Nephron (organoid): Measurements from ENCODE around the gene MAPKAP1.

Experiments
- H3K27ac Mint-ChIP-seq, 3 experiments: 2 replicates each; pipeline ENCODE4 v1.8.0; 2020; ENCODE audit warnings: mixed read lengths in 3 of 3, mild to moderate bottlenecking in 2 of 3, moderate library complexity in 1 of 3
- H3K27me3 Mint-ChIP-seq: 2 replicates; pipeline ENCODE4 v1.8.0; 2021; ENCODE audit warnings: low read depth, mild to moderate bottlenecking, moderate library complexity, mixed read lengths
- H3K36me3 Mint-ChIP-seq: 2 replicates; pipeline ENCODE4 v1.8.0; 2020; ENCODE audit warnings: low read depth, mixed read lengths
- H3K4me1 Mint-ChIP-seq: 2 replicates; pipeline ENCODE4 v1.8.0; 2020; ENCODE audit warnings: mixed read lengths
- H3K4me3 Mint-ChIP-seq, 3 experiments: 2 replicates each; pipeline ENCODE4 v1.8.0; 2020; ENCODE audit warnings: mild to moderate bottlenecking in 3 of 3, mixed read lengths in 3 of 3, moderate library complexity in 2 of 3
- H3K9me3 Mint-ChIP-seq: 2 replicates; pipeline ENCODE4 v1.8.0; 2020; ENCODE audit warnings: mixed read lengths
- TF ChIP-seq, protein P1 (sequence below), 3 experiments: fragments of 200-600 bp; sonication (generic); IDR thresholded peaks; one replicate each; pipeline ENCODE4 v1.5.0; 2021; ENCODE audit warnings: antibody characterized with exemption in 3 of 3; ENCODE audit not compliant: unreplicated experiment in 3 of 3

Gene MAPKAP1

DNA sequence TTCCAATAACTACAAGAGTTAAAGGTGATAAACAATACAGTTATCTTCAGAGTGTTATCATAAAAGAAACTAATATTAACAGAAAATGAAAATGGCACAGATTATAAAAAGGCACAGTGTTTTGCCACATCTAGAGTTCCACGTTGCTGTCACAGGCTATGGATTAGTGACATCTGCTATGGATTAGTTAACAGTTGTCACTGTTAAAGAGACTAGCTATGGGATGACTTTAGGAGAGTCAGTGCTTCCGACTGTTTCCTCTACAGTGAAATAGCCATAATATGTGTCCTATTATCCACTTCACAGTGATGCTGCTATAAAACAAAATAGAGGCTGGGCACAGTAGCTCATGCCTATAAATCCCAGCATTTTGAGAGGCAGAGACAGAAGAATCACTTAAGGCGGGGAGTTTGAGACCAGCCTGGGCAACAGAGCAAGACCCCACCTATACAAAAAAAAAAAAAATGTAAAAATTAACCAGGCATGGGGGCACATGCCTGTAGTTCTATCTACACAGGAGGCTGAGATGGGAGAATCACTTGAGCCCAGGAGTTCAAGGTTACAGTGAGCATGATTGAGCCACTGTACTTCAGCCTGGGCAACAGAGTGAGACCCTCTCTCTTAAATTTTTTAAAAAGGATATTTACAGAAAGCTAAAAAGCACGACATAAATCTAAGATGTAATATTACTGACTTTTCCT, 19.7 kb downstream of the MAPKAP1 start:
- no peaks in the 10 kb centered on the region for H3K9me3 Mint-ChIP-seq
- no peaks in the 10 kb centered on the region for H3K27me3 Mint-ChIP-seq
- peak overlapping the region in 2 of 3 experiments; percentile 16 to 41 for H3K27ac Mint-ChIP-seq
- TF ChIP-seq, protein P1, sequence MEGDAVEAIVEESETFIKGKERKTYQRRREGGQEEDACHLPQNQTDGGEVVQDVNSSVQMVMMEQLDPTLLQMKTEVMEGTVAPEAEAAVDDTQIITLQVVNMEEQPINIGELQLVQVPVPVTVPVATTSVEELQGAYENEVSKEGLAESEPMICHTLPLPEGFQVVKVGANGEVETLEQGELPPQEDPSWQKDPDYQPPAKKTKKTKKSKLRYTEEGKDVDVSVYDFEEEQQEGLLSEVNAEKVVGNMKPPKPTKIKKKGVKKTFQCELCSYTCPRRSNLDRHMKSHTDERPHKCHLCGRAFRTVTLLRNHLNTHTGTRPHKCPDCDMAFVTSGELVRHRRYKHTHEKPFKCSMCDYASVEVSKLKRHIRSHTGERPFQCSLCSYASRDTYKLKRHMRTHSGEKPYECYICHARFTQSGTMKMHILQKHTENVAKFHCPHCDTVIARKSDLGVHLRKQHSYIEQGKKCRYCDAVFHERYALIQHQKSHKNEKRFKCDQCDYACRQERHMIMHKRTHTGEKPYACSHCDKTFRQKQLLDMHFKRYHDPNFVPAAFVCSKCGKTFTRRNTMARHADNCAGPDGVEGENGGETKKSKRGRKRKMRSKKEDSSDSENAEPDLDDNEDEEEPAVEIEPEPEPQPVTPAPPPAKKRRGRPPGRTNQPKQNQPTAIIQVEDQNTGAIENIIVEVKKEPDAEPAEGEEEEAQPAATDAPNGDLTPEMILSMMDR (IDR thresholded peaks at IDR 0.05; ENCODE audit: unreplicated experiment in 3 of 3): no peak
- H3K4me1 Mint-ChIP-seq: peaks cover 45% of the 10 kb centered on the region
- H3K36me3 Mint-ChIP-seq: peaks cover 8% of the 10 kb centered on the region
- no peak overlapping the region for H3K4me3 Mint-ChIP-seq

DNA sequence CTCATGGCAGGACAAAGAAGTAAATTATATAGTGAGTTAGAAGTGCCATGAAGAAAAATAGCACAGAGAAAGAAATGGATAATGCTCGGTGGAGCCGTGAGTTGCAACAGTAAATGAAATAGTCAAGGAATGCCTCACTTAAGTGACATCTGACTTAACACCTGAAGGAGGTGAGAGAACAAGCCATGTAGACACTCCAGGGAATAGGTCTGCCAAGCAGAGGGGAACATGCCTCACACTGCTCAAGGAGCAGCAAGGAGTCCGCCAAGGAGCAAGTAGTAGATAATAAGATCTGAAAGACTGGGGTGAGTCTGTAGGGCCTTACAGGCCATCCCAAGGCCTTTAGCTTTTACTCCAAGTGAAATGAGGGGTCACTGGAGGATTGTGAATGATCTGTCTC, 21.8 kb downstream of the MAPKAP1 start:
- TF ChIP-seq, protein P1 (IDR thresholded peaks at IDR 0.05; ENCODE audit: unreplicated experiment in 3 of 3): no peak
- Mint-ChIP-seq H3K4me1 (peaks cover 49% of the 10 kb centered on the region), H3K27me3 (no peaks in the 10 kb centered on the region), H3K36me3 (peaks cover 8% of the 10 kb centered on the region), H3K9me3 (no peaks in the 10 kb centered on the region), H3K4me3 (no peak overlapping the region), H3K27ac (no peak overlapping the region)

DNA sequence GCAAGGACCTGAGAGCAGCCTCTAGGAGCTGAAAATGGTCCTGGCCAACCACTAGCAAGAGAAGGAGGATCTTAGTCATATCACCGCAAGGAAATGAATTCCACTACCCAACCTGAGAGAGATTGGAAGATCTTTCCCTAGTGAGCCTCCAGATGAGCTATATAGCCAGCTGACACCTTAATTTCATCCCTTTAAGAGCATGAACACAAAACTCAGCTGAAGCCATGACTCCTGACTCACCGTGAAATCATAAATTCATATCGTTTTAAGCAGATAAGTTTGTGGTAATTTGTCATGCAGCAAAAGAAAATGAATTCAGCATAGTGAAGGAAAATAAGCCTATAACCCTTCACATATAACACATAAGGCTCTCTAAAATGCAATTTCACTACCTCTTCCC, 23.5 kb downstream of the MAPKAP1 start:
- Mint-ChIP-seq H3K4me3 (no peak overlapping the region), H3K27ac (no peak overlapping the region), H3K36me3 (peaks cover 8% of the 10 kb centered on the region), H3K4me1 (peaks cover 52% of the 10 kb centered on the region), H3K27me3 (no peaks in the 10 kb centered on the region), H3K9me3 (no peaks in the 10 kb centered on the region)
- TF ChIP-seq, protein P1 (IDR thresholded peaks at IDR 0.05; ENCODE audit: unreplicated experiment in 3 of 3): no peak

DNA sequence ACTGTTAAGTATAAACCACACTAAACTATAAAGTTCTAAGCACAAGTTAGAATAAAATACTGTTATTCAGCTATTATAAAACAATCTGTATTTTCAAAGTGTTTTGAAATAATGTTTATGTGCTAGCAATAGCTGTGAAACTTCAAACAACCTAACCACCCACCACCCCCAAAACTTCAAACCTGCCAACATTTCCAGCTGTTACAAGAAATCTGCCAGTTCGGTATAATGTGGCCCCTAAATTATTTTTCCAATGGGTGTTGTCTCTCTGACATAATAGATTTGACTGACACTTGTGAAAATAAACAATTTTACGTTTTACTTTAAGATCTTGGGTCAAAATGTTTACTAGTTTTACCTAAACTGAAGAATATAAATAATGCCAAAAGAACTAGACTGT, 24.7 kb downstream of the MAPKAP1 start:
- peaks cover 49% of the 10 kb centered on the region for H3K4me1 Mint-ChIP-seq
- H3K36me3 Mint-ChIP-seq: peaks cover 8% of the 10 kb centered on the region
- H3K9me3 Mint-ChIP-seq: no peaks in the 10 kb centered on the region
- H3K27ac Mint-ChIP-seq: no peak overlapping the region
- TF ChIP-seq, protein P1 (IDR thresholded peaks at IDR 0.05; ENCODE audit: unreplicated experiment in 3 of 3): no peak
- H3K27me3 Mint-ChIP-seq: no peaks in the 10 kb centered on the region
- H3K4me3 Mint-ChIP-seq: no peak overlapping the region

DNA sequence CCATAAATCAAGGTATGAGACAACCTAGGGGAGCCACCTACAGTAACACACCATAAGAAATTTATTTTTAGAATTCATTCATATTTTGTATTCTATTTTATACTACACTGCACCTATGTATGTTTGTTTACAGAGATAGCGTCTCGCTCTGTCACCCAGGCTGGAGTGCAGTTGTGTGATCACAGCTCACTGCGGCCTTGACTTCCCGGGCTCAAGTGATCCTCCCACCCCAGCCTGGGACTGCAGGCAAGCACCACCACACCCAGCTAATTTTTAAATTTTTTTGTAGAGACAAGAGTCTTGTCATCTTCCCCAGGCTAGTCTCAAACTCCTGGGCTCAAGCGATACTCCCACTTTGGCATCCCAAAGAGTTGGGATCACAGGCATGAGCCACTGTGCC, 25.4 kb downstream of the MAPKAP1 start:
- Mint-ChIP-seq H3K27ac (no peak overlapping the region), H3K36me3 (peaks cover 8% of the 10 kb centered on the region), H3K4me1 (peaks cover 46% of the 10 kb centered on the region), H3K27me3 (no peaks in the 10 kb centered on the region), H3K9me3 (no peaks in the 10 kb centered on the region), H3K4me3 (no peak overlapping the region)
- TF ChIP-seq, protein P1 (IDR thresholded peaks at IDR 0.05; ENCODE audit: unreplicated experiment in 3 of 3): no peak

DNA sequence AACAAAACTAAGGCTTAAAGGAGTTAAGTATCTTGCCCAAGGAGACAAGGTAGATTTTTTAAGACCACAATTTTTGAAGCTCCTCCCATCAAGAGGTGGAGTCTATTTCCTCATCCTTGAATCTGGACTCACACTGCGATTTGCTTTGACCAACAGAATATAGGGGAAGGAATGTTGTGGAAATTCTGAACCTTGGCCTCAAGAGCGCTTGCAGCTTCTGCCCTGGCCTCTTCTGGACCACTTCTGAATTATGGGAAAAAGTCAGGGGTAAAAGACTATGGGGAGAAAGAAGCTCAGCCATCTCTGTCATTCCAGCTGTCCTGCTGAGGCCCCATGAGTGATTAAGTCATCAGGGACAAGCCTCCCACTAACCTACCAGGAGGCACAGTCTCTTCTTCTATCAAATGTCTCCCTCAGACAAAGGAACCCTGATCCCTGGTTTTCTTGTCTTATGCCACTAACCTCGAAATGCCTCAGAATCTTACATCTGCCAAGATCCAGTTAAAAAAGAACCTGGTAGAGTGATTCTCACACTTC, 25.9 kb downstream of the MAPKAP1 start:
- H3K27ac Mint-ChIP-seq: peak overlapping the region in 2 of 3 experiments; percentile 11 to 58
- peaks cover 8% of the 10 kb centered on the region for H3K36me3 Mint-ChIP-seq
- H3K4me1 Mint-ChIP-seq: peaks cover 46% of the 10 kb centered on the region
- no peak overlapping the region for H3K4me3 Mint-ChIP-seq
- TF ChIP-seq, protein P1 (IDR thresholded peaks at IDR 0.05; ENCODE audit: unreplicated experiment in 3 of 3): no peak
- H3K27me3 Mint-ChIP-seq: no peaks in the 10 kb centered on the region
- H3K9me3 Mint-ChIP-seq: no peaks in the 10 kb centered on the region
